K562 (cell line): Measurements from ENCODE around the gene PLEKHA8. TPM values are rescaled to one million over a fixed set of nuclear protein-coding genes. Genes with fewer than 3 reads are reported as not detected.

ENCODE experiments used
- ATAC-seq: fragments of 200-7000 bp; cut with Tn5 transposase; 3 replicates; pipeline ENCODE4 v1.9.1; 2020; ENCODE audit warnings: moderate library complexity
- BruUV-seq: library from RNA; stranded (reverse); fragments of 400-500 nt; replicated peaks from 2 replicates; lab custom pipeline; 2021; lab: Mats Ljungman, UMichigan
- CTCF ChIA-PET: fragments of 300-600 bp; formaldehyde crosslinking; extraction: SDS; loops from one replicate; lab custom pipeline; 2021; ENCODE audit warnings: low intra/inter-chr PET ratio; lab: Yijun Ruan, JAX
- POLR2A ChIA-PET: fragments of 300-600, 350-650 bp; sonication (Branson Sonifier 250); formaldehyde crosslinking; extraction: SDS; loops from one replicate; lab custom pipeline; 2021; ENCODE audit warnings: antibody characterized with exemption, inconsistent platforms; lab: Yijun Ruan, JAX
- DNase-seq, 4 experiments: peaks; one replicate each; pipeline versions ENCODE4 v3.0.0 to v3.0.0-alpha.2; 2011 to 2018; ENCODE audit warnings: low spot score in 3 of 4, mixed read lengths in 3 of 4; ENCODE audit errors: extremely low read depth in 1 of 4
- FAIRE-seq: peaks from 2 replicates; lab custom pipeline; 2011; peaks lifted over from hg19 to GRCh38; lab: Jason Lieb, UNC
- H2AFZ ChIP-seq: 2 replicates; pipeline ENCODE4 v1.6.0; 2011; ENCODE audit warnings: low read depth, low read length, control low read depth, inconsistent platforms
- H3K27ac ChIP-seq: fragments of 200-600 bp; 3 replicates; pipeline ENCODE4 v1.8.0; 2011; ENCODE audit warnings: low read depth, mild to moderate bottlenecking, control low read depth, inconsistent platforms, low read length, moderate library complexity, mixed read lengths; ENCODE audit errors: extremely low read depth
- H3K27me3 ChIP-seq, 2 experiments: fragments of 300-600 bp in 1 of 2; 2 replicates in 1 of 2; 3 replicates in 1 of 2; pipeline versions ENCODE4 v1.6.0 to v1.8.0; 2011; ENCODE audit warnings: inconsistent platforms in 2 of 2, low read length in 2 of 2, mild to moderate bottlenecking in 1 of 2, mixed read lengths in 1 of 2, moderate library complexity in 1 of 2; ENCODE audit not compliant: control insufficient read depth in 2 of 2, insufficient read depth in 2 of 2
- H3K36me3 ChIP-seq: fragments of 300-600 bp; 3 replicates; pipeline ENCODE4 v1.8.0; 2011; ENCODE audit warnings: mild to moderate bottlenecking, low read length, inconsistent platforms; ENCODE audit not compliant: control insufficient read depth, insufficient read depth
- H3K4me1 ChIP-seq, 2 experiments: fragments of 200-600 bp in 1 of 2; replicated peaks in 1 of 2; 2 replicates in 1 of 2; 3 replicates in 1 of 2; pipeline versions ENCODE4 v1.5.1 to v1.8.0; 2011; ENCODE audit warnings: inconsistent platforms in 2 of 2, low read length in 2 of 2, mild to moderate bottlenecking in 1 of 2, mixed read lengths in 1 of 2, moderate library complexity in 1 of 2; ENCODE audit not compliant: control insufficient read depth in 2 of 2, insufficient read depth in 2 of 2
- H3K4me2 ChIP-seq: 2 replicates; pipeline ENCODE4 v1.6.1; 2011; ENCODE audit warnings: low read length, control low read depth, inconsistent platforms, mixed read lengths; ENCODE audit not compliant: insufficient read depth
- H3K4me3 ChIP-seq: fragments of 200-600 bp; sonication (generic), shearing (Covaris generic); 2 replicates; pipeline ENCODE4 v1.5.1; 2016; ENCODE audit warnings: control low read depth, inconsistent platforms
- H3K79me2 ChIP-seq: fragments of 200-600 bp; 3 replicates; pipeline ENCODE4 v1.8.0; 2011; ENCODE audit warnings: low read length, inconsistent platforms; ENCODE audit not compliant: control insufficient read depth, insufficient read depth
- H3K9ac ChIP-seq, 2 experiments: 2 replicates each; pipeline versions ENCODE4 v1.6.0 to v1.6.1; 2011; ENCODE audit warnings: low read depth in 2 of 2, low read length in 2 of 2, control low read depth in 1 of 2, inconsistent platforms in 1 of 2, mild to moderate bottlenecking in 1 of 2, mixed read lengths in 1 of 2; ENCODE audit not compliant: insufficient read depth in 1 of 2
- H3K9me1 ChIP-seq: one replicate; pipeline ENCODE4 v1.6.0; 2011; ENCODE audit warnings: inconsistent platforms, mild to moderate bottlenecking, low read length, moderate library complexity; ENCODE audit not compliant: control insufficient read depth, insufficient read depth
- H3K9me3 ChIP-seq: replicated peaks from 2 replicates; pipeline ENCODE4 v1.5.1; 2011; ENCODE audit warnings: low read depth, low read length, inconsistent platforms; ENCODE audit not compliant: control insufficient read depth, insufficient read depth
- H4K20me1 ChIP-seq: replicated peaks from 2 replicates; pipeline ENCODE4 v1.6.1; 2011; ENCODE audit warnings: low read length, inconsistent platforms, mixed read lengths; ENCODE audit not compliant: control insufficient read depth, insufficient read depth
- ARID1B ChIP-seq: fragments of 450-650 bp; IDR thresholded peaks from 2 replicates; pipeline ENCODE4 v1.6.1; 2016; ENCODE audit warnings: antibody characterized with exemption, mild to moderate bottlenecking, inconsistent platforms
- CBFA2T2 ChIP-seq: fragments of 450-650 bp; conservative IDR thresholded peaks from 2 replicates; pipeline ENCODE4 v1.6.1; 2017; ENCODE audit warnings: mild to moderate bottlenecking
- CBFA2T3 ChIP-seq: fragments of 450-650 bp; IDR thresholded peaks from 2 replicates; pipeline ENCODE4 v1.6.1; 2017
- DPF2 ChIP-seq: fragments of 450-650 bp; IDR thresholded peaks from 2 replicates; pipeline ENCODE4 v1.6.1; 2016
- EP300 ChIP-seq: IDR thresholded peaks from 2 replicates; pipeline ENCODE4 v1.6.1; 2012; ENCODE audit warnings: low read length, improper control_type of control experiment
- MTA2 ChIP-seq: fragments of 450-650 bp; IDR thresholded peaks from 2 replicates; pipeline ENCODE4 v1.6.1; 2016; ENCODE audit warnings: low read depth
- NFIC ChIP-seq: fragments of 450-650 bp; IDR thresholded peaks from 2 replicates; pipeline ENCODE4 v1.6.1; 2017; ENCODE audit warnings: mild to moderate bottlenecking, inconsistent platforms
- PHB ChIP-seq: fragments of 250-450 bp; sonication (Bioruptor Pico); IDR thresholded peaks from 2 replicates; pipeline ENCODE4 v1.5.0; 2021
- SMARCA4 ChIP-seq: fragments of 450-650 bp; IDR thresholded peaks from 2 replicates; pipeline ENCODE4 v1.6.1; 2016
- STAT5A ChIP-seq: IDR thresholded peaks from 2 replicates; pipeline ENCODE4 v1.6.1; 2012; ENCODE audit warnings: low read length, inconsistent platforms, borderline replicate concordance
- TAL1 ChIP-seq: fragments of 450-650 bp; IDR thresholded peaks from 2 replicates; pipeline ENCODE4 v1.6.1; 2016; ENCODE audit warnings: mild to moderate bottlenecking
- TCF3 ChIP-seq: sonication (generic); formaldehyde crosslinking; IDR thresholded peaks from 2 replicates; pipeline ENCODE4 v1.4.0; 2020; ENCODE audit warnings: mild to moderate bottlenecking, missing genetic modification reagents
- TEAD4 ChIP-seq, 2 experiments: sonication (generic) in 1 of 2; formaldehyde crosslinking in 1 of 2; IDR thresholded peaks; 2 replicates each; pipeline versions ENCODE4 v1.6.1 to v1.8.0; 2012 to 2022; ENCODE audit warnings: borderline replicate concordance in 1 of 2, inconsistent platforms in 1 of 2, low read length in 1 of 2, mild to moderate bottlenecking in 1 of 2, missing genetic modification reagents in 1 of 2
- THRAP3 ChIP-seq: fragments of 450-650 bp; IDR thresholded peaks from 2 replicates; pipeline ENCODE4 v1.6.1; 2016; ENCODE audit warnings: mild to moderate bottlenecking, inconsistent platforms, borderline replicate concordance
- ZNF384 ChIP-seq: IDR thresholded peaks from 2 replicates; pipeline ENCODE4 v1.6.1; 2012; ENCODE audit warnings: low read depth, low read length, improper control_type of control experiment
- WGBS: fragments of 100-300 bp; shearing (Covaris generic); methylation state at CpG from one replicate; pipeline ENCODE4 v1.1.6; 2016; ENCODE audit warnings: low coverage, mixed read lengths; ENCODE audit not compliant: insufficient coverage; ENCODE audit errors: missing lambda C conversion rate; 5-methylcytosine and 5-hydroxymethylcytosine counted together
- in situ Hi-C: fragments of 300-500 bp; cut with MboI; formaldehyde crosslinking; loops from 4 replicates; pipeline ENCODE4 v1.15.0; 2018; ENCODE audit warnings: inconsistent platforms, mixed read lengths
- intact Hi-C: fragments of 100-400 bp; cut with micrococcal nuclease; formaldehyde crosslinking; loops from 2 replicates; pipeline ENCODE4 v1.14.2; 2022
- polyA plus RNA-seq, 8 experiments: library from polyadenylated mRNA; depleted of rRNA in 4 of 8; stranded (reverse) in 5 of 8; unstranded in 3 of 8; fragments of >200 nt; fragmentation: Nextera tagmentation in 2 of 8; fragmentation: Illumina TruSeq in 1 of 8; extraction: Ambion mirVana in 2 of 8; extraction: Trizol in 1 of 8; gene quantifications; 2 replicates each; pipeline versions ENCODE4 v1.2.1 to v1.2.3, GENCODE V29; 2011 to 2014; ENCODE audit warnings: inconsistent platforms in 1 of 8, missing spikeins in 1 of 8
- total RNA-seq, 7 experiments: library from RNA; depleted of rRNA in 6 of 7; stranded (reverse); fragments of >200 nt in 6 of 7; fragmentation: Illumina TruSeq in 2 of 7; extraction: Trizol in 2 of 7; gene quantifications; 2 replicates each; pipeline versions ENCODE4 v1.2.1 to v1.2.3, GENCODE V29; 2011 to 2021; ENCODE audit warnings: low replicate concordance in 1 of 7
- TF ChIP-seq, protein P1 (sequence below): sonication (generic); formaldehyde crosslinking; IDR thresholded peaks from 2 replicates; pipeline ENCODE4 v1.9.0; 2022; ENCODE audit warnings: mild to moderate bottlenecking, missing genetic modification reagents

The PLEKHA8 gene
- total and polyA plus RNA-seq, 9 of the 15 experiments (the other 6 are each of a cell fraction or from before 2014, with no cell fraction given): 3.2 to 16.3 (median 11.8) TPM

DNA sequence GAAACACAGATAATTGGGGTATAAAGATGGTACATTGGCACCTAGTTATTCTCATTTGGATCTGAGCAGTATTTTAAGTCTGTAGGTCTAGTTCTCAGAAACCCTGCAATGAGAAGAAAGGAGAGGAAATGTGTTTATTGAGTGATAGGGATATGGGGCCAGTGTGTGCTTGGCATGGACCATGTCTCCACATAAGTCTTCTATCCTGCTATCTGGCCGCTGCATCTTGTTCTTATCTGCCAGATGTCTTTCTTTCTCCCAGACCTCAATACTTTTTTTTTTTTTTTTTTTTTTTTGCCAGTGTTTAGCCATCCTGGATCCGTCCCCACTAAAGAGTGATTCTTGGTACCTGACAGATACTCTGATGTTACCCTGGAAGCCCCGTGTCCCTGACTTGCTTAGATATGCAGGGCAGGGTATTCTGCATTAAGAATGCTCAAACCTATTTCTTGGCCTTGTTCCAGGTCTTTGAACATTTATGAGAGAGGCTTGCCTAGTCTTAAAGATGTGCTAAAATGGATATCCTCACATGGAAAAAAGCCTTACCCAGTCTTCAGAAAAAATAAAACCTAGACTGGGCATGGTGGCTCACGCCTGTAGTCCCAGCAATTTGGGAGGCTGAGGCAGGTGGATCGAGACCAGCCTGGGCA is 116.6 kb downstream of the PLEKHA8 start:
- H3K36me3 ChIP-seq: no peaks in the 10 kb centered on the region; the same call in 2 of the 3 replicates
- no peaks in the 10 kb centered on the region; the same call in 2 of the 3 replicates for H3K79me2 ChIP-seq
- H3K9me1 ChIP-seq: no peaks in the 10 kb centered on the region
- H3K4me2 ChIP-seq: peak overlapping the region; percentile 43; the same call in 1 of the 2 replicates
- BruUV-seq: no TSS peak
- WGBS: 48% methylated on average over 5 of the region's 5 CpGs
- intact Hi-C loops: no loop called here
- no peak overlapping the region for H3K9ac ChIP-seq
- CTCF ChIA-PET: no interaction called here
- no peaks in the 10 kb centered on the region for H3K9me3 ChIP-seq
- in situ Hi-C loops: no loop called here
- TF ChIP-seq TEAD4 (IDR thresholded peaks at IDR 0.05; ENCODE audit: low read length) (peak; percentile 61; the same call in 1 of the 2 replicates), TEAD4 (CRISPR knock-in tag; IDR thresholded peaks at IDR 0.05; ENCODE audit: borderline replicate concordance) (no peak), ZNF384 (peak; percentile 57), EP300 (0 out of 2 replicates have a peak, but pooled peaks have one; percentile 6), PHB (no peak), DPF2 (0 out of 2 replicates have a peak, but pooled peaks have one; percentile 18), MTA2 (0 out of 2 replicates have a peak, but pooled peaks have one; percentile 7), ARID1B (peak; percentile 55), TAL1 (peak; percentile 40; the same call in 1 of the 2 replicates), TCF3 (CRISPR knock-in tag) (peak; percentile 34; the same call in 1 of the 2 replicates), NFIC (peak; percentile 88), CBFA2T3 (peak; percentile 60), STAT5A (0 out of 2 replicates have a peak, but pooled peaks have one; percentile 18), THRAP3 (no peak), CBFA2T2 (peak; percentile 48), SMARCA4 (0 out of 2 replicates have a peak, but pooled peaks have one; percentile 33)
- TF ChIP-seq, protein P1, sequence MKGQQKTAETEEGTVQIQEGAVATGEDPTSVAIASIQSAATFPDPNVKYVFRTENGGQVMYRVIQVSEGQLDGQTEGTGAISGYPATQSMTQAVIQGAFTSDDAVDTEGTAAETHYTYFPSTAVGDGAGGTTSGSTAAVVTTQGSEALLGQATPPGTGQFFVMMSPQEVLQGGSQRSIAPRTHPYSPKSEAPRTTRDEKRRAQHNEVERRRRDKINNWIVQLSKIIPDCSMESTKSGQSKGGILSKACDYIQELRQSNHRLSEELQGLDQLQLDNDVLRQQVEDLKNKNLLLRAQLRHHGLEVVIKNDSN (CRISPR knock-in tag): no peak
- no peak overlapping the region for H3K4me3 ChIP-seq
- POLR2A ChIA-PET: interaction anchor here (0.6 to 1.3 kb wide), 3 partner anchors 8 to 116 kb away, joined by 3 to 6 read pairs (median 4); no protein-coding TSS in a partner anchor
- no peak for FAIRE-seq
- peak in 3 of 4 experiments; percentile 49 to 53 (median 49) for DNase-seq
- H4K20me1 ChIP-seq: no peaks in the 10 kb centered on the region
- no peak for ATAC-seq
- H3K27ac ChIP-seq: no peak overlapping the region
- H3K4me1 ChIP-seq: peaks cover 12 to 63% of the 10 kb centered on the region in 2 experiments; a peak in 4 of 5 replicates
- H3K27me3 ChIP-seq: no peaks in the 10 kb centered on the region
- no peak overlapping the region for H2AFZ ChIP-seq
